Stimulated activated CD4-positive, alpha-beta T cell treated with anti-CD3 and anti-CD28 coated beads, Interleukin-1b, Interleukin-23, amount 100 ng/mL, for 1 hour (primary cell): ENCODE data around the gene EML4.
"Not testable (repeated sequence)": the region's sequence is repeated elsewhere in the genome, so short reads cannot be mapped to it uniquely, and the experiment has no call there.

ENCODE experiments used
- DNase-seq, 2 donors: peaks; one replicate each; pipeline ENCODE4 v3.0.0-alpha.2; 2020; ENCODE audit warnings: low read depth in 2 of 2

The EML4 gene

DNA sequence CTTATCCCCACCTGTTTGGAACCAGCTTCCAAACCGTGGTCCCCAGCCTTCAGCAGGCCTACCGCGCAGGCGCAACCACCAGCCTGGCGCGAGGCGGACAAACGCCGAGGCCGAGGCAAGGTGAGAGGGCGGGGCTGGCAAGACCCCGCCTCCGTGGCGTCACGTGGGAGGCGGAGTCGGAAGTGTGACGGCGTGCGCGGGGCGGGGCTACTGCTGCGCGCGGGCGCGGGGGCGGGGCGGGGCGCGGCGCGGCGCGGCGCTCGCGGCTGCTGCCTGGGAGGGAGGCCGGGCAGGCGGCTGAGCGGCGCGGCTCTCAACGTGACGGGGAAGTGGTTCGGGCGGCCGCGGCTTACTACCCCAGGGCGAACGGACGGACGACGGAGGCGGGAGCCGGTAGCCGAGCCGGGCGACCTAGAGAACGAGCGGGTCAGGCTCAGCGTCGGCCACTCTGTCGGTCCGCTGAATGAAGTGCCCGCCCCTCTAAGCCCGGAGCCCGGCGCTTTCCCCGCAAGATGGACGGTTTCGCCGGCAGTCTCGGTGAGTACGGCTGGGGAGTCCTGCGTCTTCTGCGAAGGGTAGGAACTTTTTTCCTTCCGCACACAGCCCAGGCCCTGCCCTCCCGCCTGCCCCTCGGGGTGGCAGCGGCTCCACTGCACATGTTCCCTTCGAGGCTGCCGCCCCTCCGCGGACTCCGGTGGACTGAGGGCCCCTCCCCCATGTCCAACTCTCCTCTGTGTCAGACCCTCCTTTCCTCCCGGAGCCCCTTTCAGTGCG lies at the start of gene EML4:
Gene EML4, plus strand, starts transcription at position 254 of the 774 bp plus-strand sequence. Its CDS starts 259 bp downstream, at position 513.
- DNase-seq, result peak; percentile 84 to 90

- no peak for DNase-seq
These were observed 45.7 kb upstream of the EML4 start for GRCh38 chr2:42123426-42123825.

GRCh38 chr2:42124011-42124785 lies 45.0 kb upstream of the EML4 start:
- no peak for DNase-seq

GRCh38 chr2:42125841-42126594 lies 43.1 kb upstream of the EML4 start:
- DNase-seq, result no peak

- DNase-seq, result not testable (repeated sequence)
These were observed 42.3 kb upstream of the EML4 start for GRCh38 chr2:42126873-42127272.

DNA sequence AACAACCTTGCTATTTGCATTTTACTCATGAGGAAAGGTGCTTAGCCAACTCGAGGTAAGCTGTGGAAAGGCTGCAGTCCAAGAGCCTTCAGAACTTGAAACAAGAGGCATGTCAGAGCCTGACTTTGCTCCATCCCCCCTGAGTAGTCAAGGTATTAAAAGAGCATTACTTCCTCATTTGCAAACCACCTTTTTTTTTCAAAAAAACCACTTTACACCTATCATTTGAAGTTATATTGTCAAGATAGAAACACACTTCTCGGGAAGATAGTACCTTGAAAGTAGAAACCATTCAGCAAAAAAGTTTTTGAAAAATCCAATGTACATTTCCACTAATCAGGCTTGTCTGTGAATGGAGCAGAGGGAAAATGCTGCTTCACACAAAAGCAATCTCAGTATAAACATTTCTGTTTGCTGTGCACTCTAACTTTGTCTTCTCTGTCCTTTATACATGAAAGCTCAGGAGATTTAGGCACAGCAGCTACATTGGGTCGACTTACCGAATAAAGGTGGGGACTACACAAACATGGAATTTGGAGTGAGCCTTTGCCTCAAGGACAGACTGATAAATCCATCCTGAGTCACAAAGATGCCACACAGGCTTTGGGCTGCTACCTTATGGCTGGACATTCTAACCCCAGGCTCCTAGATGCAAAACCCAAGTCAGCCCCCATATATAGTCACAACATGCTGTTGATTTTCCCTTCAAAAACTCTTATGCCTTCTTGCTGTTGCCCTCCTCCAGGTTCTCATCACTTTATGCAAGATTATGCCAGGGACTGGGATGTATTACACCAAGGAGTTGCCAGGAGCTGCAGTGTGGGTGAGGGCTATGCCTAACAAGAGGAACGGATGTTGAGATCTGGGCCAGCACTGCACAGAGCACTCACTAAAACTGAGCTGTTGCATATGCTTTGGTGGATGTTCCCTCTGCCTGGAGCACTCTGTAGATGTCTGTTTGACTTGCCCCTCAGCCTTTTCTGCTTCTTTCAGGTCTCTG lies 41.4 kb upstream of the EML4 start:
- no peak for DNase-seq

- DNase-seq, result no peak
These were observed 40.2 kb upstream of the EML4 start for GRCh38 chr2:42128721-42129486.

GRCh38 chr2:42129487-42129852 lies 39.7 kb upstream of the EML4 start:
- DNase-seq, result no peak

- no peak for DNase-seq
These were observed 39.2 kb upstream of the EML4 start for GRCh38 chr2:42129947-42130346.

- DNase-seq, result not testable (repeated sequence)
These were observed 38.3 kb upstream of the EML4 start for GRCh38 chr2:42130858-42131257.

DNA sequence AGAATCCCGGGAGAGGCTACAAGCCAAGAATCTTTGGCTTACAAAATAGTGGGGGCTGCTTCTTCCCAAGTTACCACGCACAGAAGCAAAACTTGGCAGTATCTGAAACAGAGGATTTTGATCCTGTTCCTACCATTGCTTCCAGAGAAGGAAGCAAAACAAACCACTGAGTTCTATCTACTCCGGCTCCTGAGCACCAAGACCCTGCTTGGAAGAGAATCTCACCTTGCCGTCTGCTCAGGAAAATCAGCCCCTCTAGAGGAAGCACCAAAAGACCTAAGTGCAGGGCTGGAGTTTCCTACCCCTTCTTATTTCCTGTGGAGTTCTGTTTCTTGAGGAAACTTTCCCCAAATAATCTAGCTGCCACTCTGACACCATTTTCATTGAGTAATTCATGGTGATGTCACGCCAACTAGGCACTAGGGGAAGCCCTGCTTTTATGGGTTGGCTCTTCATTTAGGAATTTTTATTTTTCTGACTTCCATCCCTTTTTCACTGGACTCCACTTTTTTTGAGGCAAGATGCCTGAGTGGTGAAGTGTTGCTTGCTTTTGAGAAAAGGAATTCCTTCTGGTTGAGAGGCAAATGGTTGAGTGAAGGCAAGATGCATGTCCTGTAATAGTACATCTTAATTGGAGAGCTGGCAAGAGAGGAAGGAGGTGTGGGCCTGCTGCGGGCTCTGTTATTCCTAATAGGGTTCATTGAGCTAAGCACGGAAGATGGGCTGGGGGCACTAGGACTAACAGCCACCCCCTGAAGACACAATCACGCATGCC lies 36.8 kb upstream of the EML4 start:
- DNase-seq, result no peak

DNA sequence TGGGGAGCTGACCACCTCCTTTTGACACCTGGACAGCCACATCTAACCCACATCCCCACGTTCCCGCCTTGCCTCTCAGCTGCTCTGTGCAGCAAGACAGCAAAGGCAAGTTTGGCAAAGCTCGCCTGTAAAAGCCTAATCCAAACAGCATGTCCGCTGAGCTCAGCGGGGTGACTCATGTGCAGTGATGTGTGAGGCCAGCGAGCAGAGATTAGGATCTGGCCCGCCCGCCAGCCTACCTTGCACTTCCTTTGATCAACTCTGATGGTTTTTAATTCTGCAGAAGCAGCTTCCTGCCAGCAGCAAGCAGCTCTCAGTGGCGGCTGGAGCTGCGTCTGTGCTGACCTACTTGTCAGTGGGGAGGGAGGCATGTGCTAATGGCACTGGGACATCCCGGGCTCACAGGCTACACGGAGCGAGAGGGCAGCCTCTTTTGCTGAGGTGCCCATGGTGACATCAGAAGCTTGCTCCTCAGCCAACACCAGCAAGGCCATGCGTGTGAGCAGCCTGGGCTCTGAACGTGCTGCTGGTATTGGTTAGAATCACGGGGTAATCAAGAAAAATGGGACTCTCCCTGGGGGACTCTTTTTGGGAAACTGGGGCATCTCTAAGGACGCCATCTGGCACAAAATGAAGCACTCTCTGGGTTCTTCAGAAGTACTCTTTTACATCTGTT lies 36.0 kb upstream of the EML4 start:
- DNase-seq, result peak; percentile 52 to 75

- DNase-seq, result no peak
These were observed 35.4 kb upstream of the EML4 start for GRCh38 chr2:42133771-42134195.

DNA sequence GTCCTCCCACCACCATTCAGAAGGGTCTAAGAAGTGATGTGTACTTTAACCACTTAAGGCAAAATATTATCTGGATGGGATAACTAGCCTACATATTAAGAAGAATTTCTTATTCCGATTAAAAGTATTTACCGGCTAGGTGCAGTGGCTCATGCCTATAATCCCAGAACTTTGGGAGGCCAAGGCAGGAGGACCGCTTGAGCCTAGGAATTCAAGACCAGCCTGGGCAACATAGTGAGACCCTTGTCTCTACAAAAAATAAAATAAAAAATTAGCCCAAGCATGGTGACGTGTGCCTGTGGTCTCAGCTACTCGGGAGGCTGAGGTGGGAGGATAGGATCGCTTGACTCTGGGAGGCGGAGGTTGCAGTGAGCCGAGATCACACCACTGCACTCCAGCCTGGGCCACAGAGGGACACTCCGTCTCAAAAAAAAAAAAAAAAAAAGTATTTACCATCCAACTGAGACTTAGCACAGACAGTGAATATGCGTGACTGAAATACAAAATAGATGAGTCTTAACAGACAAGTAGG lies 34.7 kb upstream of the EML4 start:
- DNase-seq, result not testable (repeated sequence)

- DNase-seq, result no peak
These were observed 33.5 kb upstream of the EML4 start for GRCh38 chr2:42135381-42136312.

DNA sequence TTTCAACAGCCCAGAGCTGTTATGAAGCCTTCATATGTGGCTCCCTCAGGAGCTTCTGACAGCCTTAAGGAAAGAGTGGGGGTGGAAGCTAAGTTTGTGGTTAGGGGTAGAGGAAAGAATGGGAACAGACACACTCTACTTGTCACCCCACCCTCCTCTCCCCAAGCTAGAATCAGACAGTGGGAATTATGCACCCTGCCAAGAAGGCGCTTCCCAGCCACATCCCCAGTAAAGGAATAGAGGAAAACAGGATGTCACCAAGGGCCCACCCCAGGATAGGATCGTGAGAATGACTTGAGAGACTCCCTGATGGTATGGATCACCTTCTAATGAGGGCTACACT lies 32.4 kb upstream of the EML4 start:
- no peak for DNase-seq

DNA sequence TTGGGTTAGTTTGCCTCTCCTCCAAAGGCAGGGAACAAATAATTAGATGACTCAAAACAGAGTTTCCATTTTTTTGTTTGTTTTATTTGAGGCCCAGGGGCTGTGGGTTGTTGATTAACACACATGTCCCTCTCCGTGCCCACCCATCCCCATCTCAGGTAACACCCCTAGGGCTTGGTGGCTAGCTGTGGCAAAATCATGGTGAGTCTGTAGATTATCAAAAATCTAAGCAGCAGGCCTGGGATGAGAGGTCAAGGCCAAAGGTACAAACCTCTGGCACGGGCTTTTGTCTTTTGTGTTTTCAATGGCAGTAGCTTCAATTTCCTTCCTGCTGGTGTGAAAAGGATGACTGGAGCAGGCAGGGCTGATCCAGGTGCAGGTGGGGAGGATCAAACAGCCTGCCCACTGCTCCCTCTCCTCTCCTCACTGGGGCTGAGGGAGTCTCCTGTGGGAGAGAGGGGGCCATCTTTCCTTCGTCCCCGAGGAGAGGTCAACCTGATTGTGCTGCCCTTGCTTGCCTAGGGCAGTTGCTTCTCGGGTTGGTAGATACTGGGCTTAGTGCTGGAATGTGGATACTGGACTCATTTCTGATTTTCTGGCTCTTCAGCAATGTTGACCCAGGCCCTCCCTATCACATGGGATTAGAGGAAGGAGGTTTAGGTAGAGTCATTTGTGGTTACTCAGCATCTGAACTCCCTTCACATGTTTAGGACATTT lies 31.9 kb upstream of the EML4 start:
- DNase-seq, result no peak
